GM18498 (cell line): ENCODE measurements around the gene KERA.
A peak's percentile ranks its signal among the peaks of the same experiment; 100 is the strongest.
"Not testable (repeated sequence)": the region's sequence is repeated elsewhere in the genome, so short reads cannot be mapped to it uniquely, and the experiment has no call there.

ENCODE experiments used
- ATAC-seq: cut with Tn5 transposase; IDR thresholded peaks from one replicate; pipeline ENCODE4 v1.9.1; 2021; ENCODE audit warnings: mild to moderate bottlenecking, moderate library complexity; ENCODE audit not compliant: unreplicated experiment

KERA gene, protein sequence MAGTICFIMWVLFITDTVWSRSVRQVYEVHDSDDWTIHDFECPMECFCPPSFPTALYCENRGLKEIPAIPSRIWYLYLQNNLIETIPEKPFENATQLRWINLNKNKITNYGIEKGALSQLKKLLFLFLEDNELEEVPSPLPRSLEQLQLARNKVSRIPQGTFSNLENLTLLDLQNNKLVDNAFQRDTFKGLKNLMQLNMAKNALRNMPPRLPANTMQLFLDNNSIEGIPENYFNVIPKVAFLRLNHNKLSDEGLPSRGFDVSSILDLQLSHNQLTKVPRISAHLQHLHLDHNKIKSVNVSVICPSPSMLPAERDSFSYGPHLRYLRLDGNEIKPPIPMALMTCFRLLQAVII

DNA sequence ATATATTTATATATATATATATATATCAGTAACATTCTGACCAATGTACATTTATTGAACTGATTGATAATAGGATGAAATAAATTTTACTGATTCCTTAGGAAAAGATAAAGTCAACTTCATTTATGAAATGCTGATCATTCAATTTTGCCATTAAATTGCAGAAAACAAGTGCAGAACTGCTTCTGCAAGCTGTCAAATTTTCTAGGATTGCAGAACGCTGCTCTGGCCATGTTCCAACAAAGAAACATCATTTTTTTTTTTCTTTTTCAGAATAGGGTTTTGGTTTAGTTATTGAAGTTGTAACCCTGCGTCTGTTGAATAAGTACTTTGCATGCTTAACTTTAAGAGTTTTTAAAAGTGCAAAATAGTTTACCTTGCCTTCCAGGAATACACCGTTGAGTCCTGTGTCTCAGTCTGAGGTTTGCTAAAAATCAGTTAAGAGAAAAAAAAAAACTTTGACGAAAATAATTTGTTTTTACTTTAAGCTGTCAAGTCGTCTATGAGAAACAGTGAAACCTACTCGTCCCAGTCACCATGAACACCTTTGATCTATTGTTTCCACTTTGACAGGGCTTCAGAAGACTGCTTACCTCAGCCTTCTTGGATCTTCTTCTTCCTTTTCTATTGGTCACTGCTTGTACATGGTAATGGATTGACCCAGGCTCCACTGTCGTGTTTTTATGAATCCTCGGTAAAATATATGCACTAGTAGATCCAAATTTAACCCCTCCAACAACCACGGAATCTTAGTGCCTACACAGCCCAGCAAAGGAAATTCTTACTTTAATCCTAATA is at the start of gene KERA:
TSS of gene KERA (minus strand) at position 657 of the 798 bp plus-strand sequence. CDS start 1,743 bp downstream, outside the sequence.
- no peak for ATAC-seq

DNA sequence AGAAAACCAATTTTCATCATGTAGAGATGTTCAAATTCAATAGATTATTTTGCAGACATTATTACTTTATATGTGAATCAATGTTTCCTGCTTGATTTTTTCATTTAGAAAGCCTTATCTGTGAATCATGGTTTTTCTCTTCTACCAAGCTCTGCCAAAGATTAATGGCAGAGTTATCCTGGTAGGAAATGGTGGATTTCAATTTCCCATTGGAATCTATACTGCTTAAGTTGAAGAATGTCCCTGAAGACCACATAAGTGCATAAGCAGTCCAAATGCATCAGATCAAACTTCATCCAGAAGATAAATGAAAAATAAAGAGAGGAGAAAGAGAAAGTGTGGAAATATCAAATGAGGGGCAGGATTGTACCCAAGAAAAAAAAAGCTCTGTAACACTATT is 48.5 kb upstream of the KERA start:
- no peak for ATAC-seq

DNA sequence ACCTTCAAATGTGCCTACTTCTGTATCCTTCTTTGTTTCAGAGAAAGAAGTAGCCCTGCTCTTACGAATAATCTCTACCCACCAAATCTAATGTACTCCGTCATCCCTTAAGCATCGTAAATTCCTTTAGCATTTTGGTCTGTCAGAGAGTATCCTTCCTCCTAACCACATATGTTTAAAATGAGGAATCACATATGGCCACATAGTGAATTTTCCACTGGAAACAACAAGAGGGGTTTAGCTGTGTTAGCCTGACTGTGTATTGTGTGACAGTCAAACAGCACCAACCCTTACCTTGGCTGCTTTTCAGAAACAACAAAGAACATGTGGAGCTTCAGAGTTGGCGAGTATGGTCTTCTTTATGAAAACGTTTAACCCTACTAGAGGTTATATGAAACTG is 48.0 kb upstream of the KERA start:
- ATAC-seq = no peak

DNA sequence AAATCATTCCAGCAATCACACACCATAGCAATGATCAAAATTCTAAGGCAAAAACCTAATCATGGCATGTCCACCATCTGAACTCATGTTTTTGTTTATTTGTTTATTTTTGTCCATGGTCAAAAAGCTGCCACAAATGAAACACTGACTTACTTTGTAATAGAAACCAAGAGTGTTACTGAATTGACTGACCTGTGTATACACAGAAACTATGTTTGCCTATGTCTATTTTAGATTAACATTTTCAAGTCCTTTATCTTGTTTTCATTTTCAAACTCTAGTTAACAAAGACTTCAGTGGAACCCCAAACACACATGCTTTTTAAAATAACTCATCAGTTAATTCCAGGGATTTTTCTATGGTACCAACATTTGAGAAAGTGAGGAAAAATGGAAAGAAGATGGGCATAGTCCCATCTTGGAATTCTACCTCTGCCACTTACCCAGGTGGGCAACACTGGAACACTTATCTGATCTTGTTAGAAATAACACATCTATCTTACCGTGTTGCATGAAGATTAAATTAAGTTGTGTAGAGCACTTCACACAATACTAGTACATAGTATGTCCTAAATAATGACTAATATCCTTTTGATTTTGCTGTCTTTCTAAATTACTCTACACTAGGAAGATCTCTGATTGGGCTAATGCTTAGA is 47.1 kb upstream of the KERA start:
- peak; percentile 81 for ATAC-seq

DNA sequence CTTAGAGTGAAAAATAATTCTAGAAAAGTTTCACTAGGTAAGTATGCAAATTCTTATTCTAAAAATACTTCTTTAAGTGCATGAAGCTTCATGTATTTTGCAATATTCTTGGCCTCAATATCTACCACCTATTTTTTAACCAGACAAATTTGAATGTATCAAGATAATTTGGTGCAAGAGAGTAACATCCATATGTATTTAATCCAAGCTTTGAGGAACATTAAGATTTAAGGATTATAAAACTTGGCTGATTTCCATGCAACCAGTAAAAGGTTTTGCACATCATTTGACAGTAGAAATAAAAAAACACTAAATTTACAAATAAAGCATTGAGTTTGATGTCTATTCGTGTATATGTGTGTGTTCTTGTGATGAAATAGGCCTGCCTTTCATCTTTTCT is 45.8 kb upstream of the KERA start:
- no peak for ATAC-seq

DNA sequence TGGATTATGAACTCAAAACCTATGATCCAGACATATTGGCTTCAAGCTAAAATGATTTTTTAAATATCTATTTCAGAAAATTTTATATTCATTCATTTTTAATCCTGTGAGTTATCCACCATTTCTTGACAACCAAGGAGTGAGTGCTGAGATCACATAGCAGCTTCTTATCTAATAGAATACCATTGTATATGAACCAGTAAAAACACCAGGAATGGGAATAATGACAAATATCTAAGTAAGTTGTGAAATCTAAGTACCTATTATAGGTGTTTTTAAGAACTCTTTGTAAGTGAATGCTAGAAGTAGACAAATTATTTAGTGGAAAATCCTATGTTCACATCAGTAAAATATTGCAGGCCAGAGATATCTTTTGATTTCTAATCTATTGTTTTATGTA is 45.3 kb upstream of the KERA start:
- no peak for ATAC-seq

DNA sequence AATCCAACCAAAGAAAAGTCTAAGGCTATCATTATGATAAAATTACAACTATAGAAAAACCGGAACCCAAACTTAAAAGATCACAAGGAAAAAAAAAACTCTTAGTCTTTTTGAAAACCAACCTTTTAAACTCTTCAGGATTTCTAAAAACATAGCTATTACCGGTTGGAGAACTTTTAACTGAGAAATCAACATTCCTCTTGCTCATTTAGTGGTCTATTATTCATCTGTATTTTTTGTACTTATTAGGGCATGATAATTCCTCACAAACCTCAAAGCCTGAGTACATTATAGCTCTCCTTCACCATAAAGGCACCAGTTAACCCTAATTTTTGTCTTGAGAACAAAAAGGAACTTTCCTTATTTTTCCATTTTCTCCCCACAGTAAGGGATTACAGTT is 43.1 kb upstream of the KERA start:
- ATAC-seq = no peak

DNA sequence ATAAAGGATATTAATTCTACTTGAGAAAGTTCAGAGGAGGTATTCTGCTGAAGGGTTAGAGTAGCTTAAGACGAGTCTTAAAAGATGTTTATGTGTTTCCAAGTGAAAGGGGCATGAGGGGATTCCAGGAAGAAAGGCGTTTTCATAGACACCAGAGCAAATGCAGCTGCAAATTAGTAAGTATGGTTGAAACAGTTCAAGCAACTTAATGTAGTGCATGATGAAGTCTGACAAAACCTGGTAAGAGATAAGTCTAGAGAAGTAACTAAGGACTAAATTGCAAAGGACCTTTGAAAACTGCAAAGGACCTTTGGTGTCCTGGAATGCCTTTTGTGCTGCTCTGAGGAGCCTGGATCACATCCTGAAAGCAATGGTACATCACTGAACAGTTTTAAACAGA is 42.0 kb upstream of the KERA start:
- ATAC-seq = no peak

DNA sequence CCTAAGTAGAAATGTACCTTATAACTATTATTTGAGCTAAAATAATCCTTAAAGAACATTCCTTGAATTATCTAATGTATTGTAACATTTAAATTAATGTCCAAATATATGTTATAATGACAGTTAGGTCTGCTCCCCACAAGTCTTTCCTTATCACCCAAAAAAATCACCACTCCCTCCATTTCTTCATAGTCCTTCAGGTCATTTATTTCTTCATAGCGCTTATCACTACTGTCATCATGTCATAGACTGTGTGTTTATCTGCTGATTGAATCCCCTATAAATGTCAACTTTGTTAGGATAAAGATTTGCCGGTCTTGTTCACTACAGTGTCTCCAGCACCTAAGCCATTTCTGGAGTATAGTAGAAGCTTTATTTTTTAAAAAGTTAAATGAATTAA is 41.5 kb upstream of the KERA start:
- no peak for ATAC-seq

DNA sequence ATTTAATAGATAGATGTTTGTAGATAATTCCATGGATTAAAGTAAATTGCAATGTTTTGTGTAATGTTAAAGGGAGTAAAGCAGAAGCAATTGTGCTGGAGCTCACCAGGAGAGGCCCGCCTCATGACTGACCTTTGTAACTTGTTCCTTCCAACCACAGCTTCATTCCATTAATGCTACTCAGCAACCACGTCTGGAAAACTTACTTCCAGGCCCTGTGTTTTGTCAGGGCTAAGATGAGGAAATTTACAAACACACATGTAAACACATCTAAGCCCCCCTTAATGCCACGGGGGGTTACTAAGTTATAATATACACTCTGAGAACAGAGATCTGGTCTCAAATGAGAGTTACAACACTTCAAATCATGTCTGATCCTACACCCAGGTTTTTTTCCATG is 41.1 kb upstream of the KERA start:
- ATAC-seq = no peak

DNA sequence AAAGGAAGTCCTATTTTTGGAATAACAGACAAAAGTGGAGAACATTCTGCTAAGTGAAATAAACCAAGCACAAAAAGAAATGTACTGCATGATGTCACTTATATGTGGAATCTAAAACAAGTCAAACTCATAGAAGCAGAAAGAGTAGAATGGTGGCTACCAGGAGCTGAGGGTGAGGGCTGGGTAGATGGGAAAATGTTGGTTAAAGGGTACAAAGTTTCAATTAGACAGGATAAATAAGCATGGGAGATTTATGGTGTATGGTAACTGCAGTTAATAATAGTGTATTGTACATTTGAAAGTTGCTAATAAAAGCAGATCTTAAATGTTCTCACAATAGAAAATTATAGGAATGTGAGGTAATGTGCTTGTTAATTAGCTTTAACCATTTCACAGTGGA is 40.6 kb upstream of the KERA start:
- no peak for ATAC-seq

DNA sequence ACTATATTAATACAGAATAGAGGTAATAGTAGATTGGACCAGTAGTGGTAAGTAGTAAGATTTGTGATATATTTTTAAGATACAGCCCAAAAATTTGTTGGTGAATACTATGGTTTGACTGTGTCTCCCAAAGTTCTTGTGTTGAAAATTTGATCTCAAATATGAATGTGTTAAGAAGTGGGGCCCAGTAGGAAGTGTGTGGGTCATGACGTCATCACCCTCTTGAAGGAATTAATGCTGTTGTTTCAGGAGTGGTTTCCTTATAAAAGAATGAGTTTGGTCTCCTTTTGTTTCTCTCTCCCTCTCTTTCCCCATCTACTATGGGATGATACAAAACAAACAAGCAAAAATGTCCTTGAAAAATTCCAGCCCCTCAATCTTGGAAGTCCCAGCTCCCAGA is 37.1 kb upstream of the KERA start:
- ATAC-seq = no peak

DNA sequence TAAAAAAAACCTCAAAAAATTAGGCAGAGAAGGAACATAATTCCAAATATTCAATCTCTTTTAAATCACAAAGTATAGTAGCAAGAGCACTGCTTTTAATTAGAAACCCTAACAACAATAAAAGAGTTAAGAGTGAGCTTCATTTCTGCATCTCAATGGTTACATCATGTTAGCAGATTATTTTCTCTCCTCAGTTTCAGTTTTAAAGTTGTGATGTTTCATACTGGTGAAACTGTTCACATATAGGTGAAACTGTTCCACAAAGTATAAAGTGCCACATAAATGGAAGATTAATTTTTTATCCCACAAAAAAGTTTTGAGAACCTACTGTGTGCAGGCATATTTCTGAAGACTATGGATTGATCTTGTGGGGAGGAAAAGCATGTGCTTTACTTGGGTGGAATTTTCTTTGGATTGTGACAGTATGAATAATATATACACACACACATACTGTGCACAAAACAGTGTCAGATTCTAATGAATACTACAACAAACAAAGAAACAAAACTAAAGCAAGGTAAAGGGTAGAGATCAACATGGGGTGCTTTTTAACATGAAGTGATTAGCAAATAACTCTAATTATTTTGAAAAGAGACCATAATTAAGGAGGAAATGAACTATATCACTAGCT is 36.3 kb upstream of the KERA start:
- ATAC-seq = no peak

DNA sequence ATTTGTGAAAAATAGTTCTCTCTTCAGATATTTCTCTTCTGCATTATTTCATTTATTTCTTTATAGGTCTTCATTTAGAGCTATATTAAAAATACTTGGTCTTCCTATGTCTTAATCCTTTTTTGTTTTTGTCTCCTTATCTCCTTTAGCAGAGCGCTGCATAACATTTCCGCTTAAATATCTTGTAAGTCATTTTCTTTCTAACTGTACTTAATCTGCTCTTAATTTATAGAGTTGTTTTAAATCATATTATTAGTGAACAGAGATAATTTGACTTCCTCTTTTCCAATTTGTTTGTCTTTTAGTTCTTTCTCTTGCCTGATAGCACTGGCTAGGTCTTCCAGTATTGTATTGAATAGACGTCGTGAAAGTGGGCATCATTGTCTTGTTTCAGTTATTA is 35.5 kb upstream of the KERA start:
- ATAC-seq = no peak

DNA sequence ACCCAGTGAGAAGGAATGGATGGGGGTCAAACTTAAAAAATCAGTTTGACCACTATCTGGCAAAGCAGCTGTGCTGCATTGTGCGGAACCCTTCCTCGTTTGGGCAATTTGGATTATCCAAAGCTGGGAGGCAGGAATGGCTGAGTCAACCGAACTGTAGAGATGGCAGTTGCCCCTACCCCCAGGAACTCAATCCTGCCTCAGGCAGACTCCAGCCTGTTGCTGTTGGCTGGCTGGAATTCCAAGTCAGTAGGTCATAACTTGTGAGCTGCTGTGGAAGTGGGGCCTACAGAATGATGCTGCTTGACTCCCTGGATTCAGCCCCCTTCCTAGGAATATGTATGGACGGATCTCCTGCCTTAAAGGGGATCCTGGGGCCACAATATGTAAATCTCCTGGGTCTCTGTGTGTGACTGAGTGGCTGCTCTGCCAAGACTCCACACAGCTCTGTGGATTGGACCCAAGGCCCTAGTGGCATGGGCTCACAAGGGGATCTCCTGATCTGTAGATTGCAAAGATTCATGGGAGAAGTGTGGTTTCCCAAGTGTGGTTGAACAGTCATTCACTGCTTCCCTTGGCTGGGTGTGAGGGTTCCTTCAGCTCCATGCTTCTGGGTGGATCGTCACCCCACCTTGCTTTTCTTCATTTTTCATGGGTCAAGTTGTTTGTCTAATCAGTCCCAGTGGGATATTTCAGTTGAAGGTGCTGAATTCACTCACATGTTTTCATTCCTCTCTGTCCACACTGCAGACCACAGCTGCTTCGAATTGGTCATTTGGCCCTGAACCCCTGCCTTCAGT is 34.3 kb upstream of the KERA start:
- ATAC-seq = no peak

DNA sequence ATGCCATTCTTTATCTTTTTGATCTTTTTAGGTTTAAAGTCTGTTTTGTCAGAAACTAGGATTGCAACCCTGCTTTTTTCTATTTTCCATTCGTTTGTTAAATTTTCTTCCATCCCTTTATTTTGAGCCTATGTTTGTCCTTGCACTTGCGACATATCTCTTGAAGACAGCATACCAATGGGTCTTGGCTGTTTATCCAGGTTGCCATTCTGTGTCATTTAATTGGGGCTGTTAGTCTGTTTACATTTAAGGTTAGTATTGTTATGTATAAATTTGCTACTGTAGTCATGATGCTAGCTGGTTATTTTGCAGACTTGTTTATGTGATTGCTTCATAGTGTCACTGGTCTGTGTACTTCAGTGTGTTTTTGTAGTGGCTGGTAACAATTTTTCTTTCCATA is 32.1 kb upstream of the KERA start:
- ATAC-seq = not testable (repeated sequence)

DNA sequence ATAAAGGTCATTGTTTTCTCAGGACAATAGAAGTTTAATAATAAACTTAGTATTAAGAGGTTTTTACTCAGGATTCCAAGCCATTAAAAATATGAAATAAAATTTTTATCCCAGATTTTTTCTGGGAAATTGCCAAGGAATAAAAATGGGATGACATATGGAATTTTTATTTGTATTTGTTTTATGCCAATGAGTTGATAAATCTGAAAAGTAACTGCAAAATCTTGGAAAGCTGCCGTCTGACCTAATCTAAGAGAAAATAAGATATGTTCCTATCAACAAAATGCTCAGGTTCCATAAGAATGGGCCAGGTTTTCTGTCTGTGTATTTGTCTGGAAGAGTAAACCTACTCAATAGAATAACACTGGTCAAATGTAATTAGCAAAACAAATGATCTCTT is 22.2 kb upstream of the KERA start:
- ATAC-seq = no peak

DNA sequence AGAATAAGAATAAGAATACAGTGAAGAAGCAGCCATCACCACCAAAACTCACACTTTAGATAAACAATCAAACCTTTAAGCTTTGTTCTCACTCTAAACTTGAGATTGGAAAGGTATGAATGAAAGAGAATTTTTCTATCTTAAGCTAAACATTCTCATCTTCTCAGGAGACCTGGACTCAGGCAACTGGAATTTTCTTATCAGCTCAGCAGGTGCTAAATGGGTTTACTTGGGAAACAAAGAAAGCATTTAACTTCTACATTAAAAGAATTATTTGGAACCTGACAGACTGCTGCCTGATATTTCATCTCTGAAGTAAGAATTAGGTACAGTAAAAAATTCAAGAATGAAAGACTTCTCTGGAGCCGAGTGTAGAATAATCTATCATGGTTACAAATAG is 20.7 kb upstream of the KERA start:
- no peak for ATAC-seq

DNA sequence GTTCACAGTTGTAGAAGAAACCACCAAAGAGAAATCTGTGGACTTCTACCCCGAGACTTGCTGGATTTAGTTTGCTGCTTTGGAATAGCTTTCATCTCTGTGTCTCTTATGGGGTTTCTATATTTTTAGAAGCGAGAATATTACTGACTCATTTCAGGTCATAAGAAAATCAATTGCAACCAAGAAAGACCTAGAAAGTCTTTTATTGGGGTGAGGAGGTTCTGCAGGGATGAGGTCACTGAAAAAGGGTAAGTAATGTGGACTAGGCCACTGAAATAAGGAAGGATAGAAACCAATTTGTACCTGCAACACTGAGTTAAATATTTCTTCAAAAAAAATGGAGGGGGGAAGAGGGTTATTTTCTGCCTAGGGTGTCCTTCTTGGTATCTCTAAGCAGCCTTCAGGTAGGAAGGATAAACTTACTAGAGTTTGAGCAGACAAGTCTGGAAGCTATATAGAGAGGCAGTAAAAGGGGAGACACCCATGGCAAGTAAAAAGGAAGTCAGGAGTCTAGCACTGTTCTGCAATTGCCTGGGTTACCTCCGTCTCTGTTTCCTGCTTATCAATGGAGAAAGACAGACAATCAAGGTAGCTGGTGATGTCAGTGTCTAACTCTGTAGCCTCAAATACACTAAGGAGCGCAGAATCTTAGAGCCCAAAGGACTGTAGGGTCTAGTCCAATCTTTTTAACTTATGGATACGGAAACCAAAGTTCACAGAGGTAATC is 19.6 kb upstream of the KERA start:
- no peak for ATAC-seq

DNA sequence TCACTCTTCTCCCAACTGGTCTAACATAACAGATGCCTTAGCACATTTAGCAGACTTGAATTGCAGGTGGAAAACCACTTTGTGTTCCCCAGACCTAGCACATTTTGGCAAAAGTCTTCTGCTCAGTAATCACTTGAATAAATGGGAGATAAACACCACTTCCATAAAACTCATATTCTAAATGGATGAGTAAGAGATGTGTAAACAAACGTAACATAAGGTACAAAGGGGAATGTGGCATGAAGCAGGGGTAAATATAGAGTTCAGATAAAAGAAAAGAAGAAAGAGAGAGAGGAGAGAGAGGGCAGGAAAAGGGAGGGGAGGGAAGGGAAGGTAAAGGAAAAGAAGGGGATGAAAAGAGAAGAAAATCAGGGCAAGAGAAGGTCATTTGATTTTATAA is 17.0 kb upstream of the KERA start:
- no peak for ATAC-seq
